HCT116 (cell line): ENCODE results near the gene GAGE12G. TPM values are rescaled to one million over a fixed set of nuclear protein-coding genes. Genes with fewer than 3 reads are reported as not detected.

Experiments used
- total RNA-seq: library from RNA; stranded (reverse); gene quantifications from one replicate; pipeline ENCODE4 v1.2.1, GENCODE V29; 2021; ENCODE audit not compliant: unreplicated experiment

Gene GAGE12G
- total RNA-seq, 1 experiment from 2014 or later: not detected

Other genes starting within 250 kb of the GAGE12G start
- not detected for gene GAGE12J, start 248.4 kb upstream of the GAGE12G start, total RNA-seq
- gene GAGE13, start 238.8 kb upstream of the GAGE12G start, total RNA-seq: not detected
- gene GAGE12C, start 38.2 kb upstream of the GAGE12G start, total RNA-seq: not detected
- not detected for gene GAGE12D, start 28.7 kb upstream of the GAGE12G start, total RNA-seq
- gene GAGE12E, start 19.1 kb upstream of the GAGE12G start, total RNA-seq: not detected
- not detected for gene GAGE12F, start 9.6 kb upstream of the GAGE12G start, total RNA-seq
- gene GAGE12H, start 9.5 kb downstream of the GAGE12G start, total RNA-seq: not detected
- 0.52 TPM for gene GAGE2A, start 19.1 kb downstream of the GAGE12G start, total RNA-seq
- 0.17 TPM for gene GAGE1, start 28.6 kb downstream of the GAGE12G start, total RNA-seq
- gene PAGE1, start 125.6 kb downstream of the GAGE12G start, total RNA-seq: not detected